Mesothelial cell of epicardium (in vitro differentiated cells): ENCODE results near the gene PARP4. TPM values are rescaled to one million over a fixed set of nuclear protein-coding genes. Genes with fewer than 3 reads are reported as not detected.
"Not testable (repeated sequence)": the region's sequence is repeated elsewhere in the genome, so short reads cannot be mapped to it uniquely, and the experiment has no call there.

ENCODE experiments used
- DNase-seq, 2 experiments: peaks; one replicate each; pipeline ENCODE4 v3.0.0; 2021; ENCODE audit warnings: low spot score in 2 of 2; ENCODE audit not compliant: unreplicated experiment in 2 of 2
- H3K27ac Mint-ChIP-seq: 2 replicates; pipeline ENCODE4 v1.8.0; 2021; ENCODE audit warnings: mixed read lengths
- H3K27me3 Mint-ChIP-seq: 2 replicates; pipeline ENCODE4 v1.8.0; 2021; ENCODE audit warnings: low read depth, mixed read lengths
- H3K36me3 Mint-ChIP-seq: 2 replicates; pipeline ENCODE4 v1.8.0; 2021; ENCODE audit warnings: mixed read lengths
- H3K4me1 Mint-ChIP-seq: 2 replicates; pipeline ENCODE4 v1.8.0; 2021; ENCODE audit warnings: mixed read lengths
- H3K4me3 Mint-ChIP-seq: 2 replicates; pipeline ENCODE4 v1.8.0; 2021; ENCODE audit warnings: mild to moderate bottlenecking, moderate library complexity, mixed read lengths
- H3K9me3 Mint-ChIP-seq: 2 replicates; pipeline ENCODE4 v1.8.0; 2021; ENCODE audit warnings: mixed read lengths
- CTCF ChIP-seq: fragments of 200-600 bp; sonication (generic); IDR thresholded peaks from one replicate; pipeline ENCODE4 v1.5.0; 2021; ENCODE audit warnings: antibody characterized with exemption; ENCODE audit not compliant: unreplicated experiment
- total RNA-seq: library from RNA; stranded (reverse); gene quantifications from 3 replicates; pipeline ENCODE4 v1.2.1, GENCODE V29; 2021

Gene PARP4
- total RNA-seq, 1 donor from 2014 or later, result 44.2 TPM

GRCh38 chr13:24396821-24397220 lies 115.8 kb downstream of the PARP4 start:
- Mint-ChIP-seq H3K4me1 (no peaks in the 10 kb centered on the region), H3K27me3 (peaks cover 2% of the 10 kb centered on the region), H3K9me3 (peaks cover 17% of the 10 kb centered on the region), H3K27ac (no peak overlapping the region), H3K36me3 (peaks cover 6% of the 10 kb centered on the region), H3K4me3 (no peak overlapping the region)
- no peak for DNase-seq
- TF ChIP-seq CTCF, result no peak

GRCh38 chr13:24392972-24393371 lies 119.6 kb downstream of the PARP4 start:
- H3K4me1 Mint-ChIP-seq, result no peaks in the 10 kb centered on the region
- H3K9me3 Mint-ChIP-seq, result peaks cover 17% of the 10 kb centered on the region
- H3K27me3 Mint-ChIP-seq, result no peaks in the 10 kb centered on the region
- H3K27ac Mint-ChIP-seq, result no peak overlapping the region
- DNase-seq, result no peak
- no peak overlapping the region for H3K4me3 Mint-ChIP-seq
- no peak for TF ChIP-seq CTCF
- peaks cover 6% of the 10 kb centered on the region for H3K36me3 Mint-ChIP-seq

- not testable (repeated sequence) for H3K4me1 Mint-ChIP-seq, H3K27ac Mint-ChIP-seq, H3K27me3 Mint-ChIP-seq, H3K36me3 Mint-ChIP-seq, DNase-seq, H3K4me3 Mint-ChIP-seq
- H3K9me3 Mint-ChIP-seq, result peaks cover 11% of the 10 kb centered on the region
These were observed 120.6 kb downstream of the PARP4 start for GRCh38 chr13:24391771-24392683.

- H3K27me3 Mint-ChIP-seq, DNase-seq, H3K4me3 Mint-ChIP-seq, H3K36me3 Mint-ChIP-seq, H3K4me1 Mint-ChIP-seq, H3K27ac Mint-ChIP-seq, H3K9me3 Mint-ChIP-seq: not testable (repeated sequence)
These were observed 121.8 kb downstream of the PARP4 start for GRCh38 chr13:24390795-24391194.

GRCh38 chr13:24389506-24389905 lies 123.1 kb downstream of the PARP4 start:
- no peaks in the 10 kb centered on the region for H3K9me3 Mint-ChIP-seq
- H3K4me3 Mint-ChIP-seq, result no peak overlapping the region

GRCh38 chr13:24388743-24389142 lies 123.8 kb downstream of the PARP4 start:
- not testable (repeated sequence) for H3K36me3 Mint-ChIP-seq, H3K4me1 Mint-ChIP-seq, H3K4me3 Mint-ChIP-seq, H3K27me3 Mint-ChIP-seq, H3K9me3 Mint-ChIP-seq, H3K27ac Mint-ChIP-seq, DNase-seq

More at GRCh38 chr13:24389506-24389905, 123.1 kb downstream of the PARP4 start:
- Mint-ChIP-seq H3K27ac (no peak overlapping the region), H3K36me3 (no peaks in the 10 kb centered on the region), H3K4me1 (no peaks in the 10 kb centered on the region), H3K27me3 (no peaks in the 10 kb centered on the region)
- no peak for TF ChIP-seq CTCF
- DNase-seq, result no peak

- H3K27ac Mint-ChIP-seq, result no peak overlapping the region
- no peak for TF ChIP-seq CTCF
- H3K36me3 Mint-ChIP-seq, result no peaks in the 10 kb centered on the region
- DNase-seq, result no peak
- H3K4me1 Mint-ChIP-seq, result no peaks in the 10 kb centered on the region
- H3K9me3 Mint-ChIP-seq, result no peaks in the 10 kb centered on the region
- H3K4me3 Mint-ChIP-seq, result no peak overlapping the region
- H3K27me3 Mint-ChIP-seq, result no peaks in the 10 kb centered on the region
These were observed 125.5 kb downstream of the PARP4 start for GRCh38 chr13:24386816-24387708.
